ENCODE measurements around the gene DBH.

DNA sequence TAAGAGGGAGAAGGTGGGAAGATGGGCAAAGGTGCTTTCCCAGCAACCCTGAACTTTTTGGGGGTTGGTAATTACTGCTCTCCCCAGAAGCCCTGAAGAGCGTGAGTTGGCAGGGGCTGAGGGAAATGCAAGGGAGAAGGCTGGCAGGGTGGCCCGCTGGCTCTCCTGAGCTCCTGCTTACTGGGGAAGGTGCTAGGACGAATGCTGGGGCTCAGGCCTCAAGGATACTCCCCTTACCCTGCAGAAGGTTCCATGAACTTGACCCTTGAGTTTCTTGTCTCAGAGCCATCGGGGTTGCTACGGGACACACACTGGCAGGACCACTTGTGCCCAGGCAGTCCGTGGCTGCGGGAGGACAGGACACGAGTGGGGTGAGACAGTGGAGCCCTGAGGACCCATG, 28.2 kb upstream of the DBH start:
- TF ChIP-seq EZH2 (IDR thresholded peaks at IDR 0.05; ENCODE audit: borderline replicate concordance, low read depth, low read length, poor library complexity, severe bottlenecking) = no peak
- TF ChIP-seq, protein P1, sequence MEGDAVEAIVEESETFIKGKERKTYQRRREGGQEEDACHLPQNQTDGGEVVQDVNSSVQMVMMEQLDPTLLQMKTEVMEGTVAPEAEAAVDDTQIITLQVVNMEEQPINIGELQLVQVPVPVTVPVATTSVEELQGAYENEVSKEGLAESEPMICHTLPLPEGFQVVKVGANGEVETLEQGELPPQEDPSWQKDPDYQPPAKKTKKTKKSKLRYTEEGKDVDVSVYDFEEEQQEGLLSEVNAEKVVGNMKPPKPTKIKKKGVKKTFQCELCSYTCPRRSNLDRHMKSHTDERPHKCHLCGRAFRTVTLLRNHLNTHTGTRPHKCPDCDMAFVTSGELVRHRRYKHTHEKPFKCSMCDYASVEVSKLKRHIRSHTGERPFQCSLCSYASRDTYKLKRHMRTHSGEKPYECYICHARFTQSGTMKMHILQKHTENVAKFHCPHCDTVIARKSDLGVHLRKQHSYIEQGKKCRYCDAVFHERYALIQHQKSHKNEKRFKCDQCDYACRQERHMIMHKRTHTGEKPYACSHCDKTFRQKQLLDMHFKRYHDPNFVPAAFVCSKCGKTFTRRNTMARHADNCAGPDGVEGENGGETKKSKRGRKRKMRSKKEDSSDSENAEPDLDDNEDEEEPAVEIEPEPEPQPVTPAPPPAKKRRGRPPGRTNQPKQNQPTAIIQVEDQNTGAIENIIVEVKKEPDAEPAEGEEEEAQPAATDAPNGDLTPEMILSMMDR (conservative IDR thresholded peaks at IDR 0.05; ENCODE audit: low read depth, low read length) = no peak
